Astrocyte (in vitro differentiated cells and primary cell): ENCODE data around the gene RBM19. TPM values are rescaled to one million over a fixed set of nuclear protein-coding genes. Genes with fewer than 3 reads are reported as not detected.

Experiments
- DNase-seq: peaks from one replicate; pipeline ENCODE4 v3.0.0-alpha.2; 2010; ENCODE audit warnings: low read depth
- FAIRE-seq: peaks from 2 replicates; lab custom pipeline; 2011; peaks lifted over from hg19 to GRCh38; lab: Jason Lieb, UNC
- H2AFZ ChIP-seq: 2 replicates; pipeline ENCODE4 v1.6.0; 2012; ENCODE audit warnings: low read depth, low read length, inconsistent platforms
- H3K27ac ChIP-seq: 2 replicates; pipeline ENCODE4 v1.5.1; 2011; ENCODE audit warnings: low read depth, low read length, inconsistent platforms
- H3K27me3 ChIP-seq: 2 replicates; pipeline ENCODE4 v1.6.0; 2011; ENCODE audit warnings: low read length, inconsistent platforms; ENCODE audit not compliant: insufficient read depth
- H3K36me3 ChIP-seq: 2 replicates; pipeline ENCODE4 v1.5.1; 2011; ENCODE audit warnings: low read length, inconsistent platforms; ENCODE audit not compliant: insufficient read depth
- H3K4me1 ChIP-seq: 2 replicates; pipeline ENCODE4 v1.5.1; 2011; ENCODE audit warnings: low read length, inconsistent platforms; ENCODE audit not compliant: insufficient read depth
- H3K4me2 ChIP-seq: 2 replicates; pipeline ENCODE4 v1.6.0; 2012; ENCODE audit warnings: low read length, inconsistent platforms
- H3K4me3 ChIP-seq: 2 replicates; pipeline ENCODE4 v1.5.1; 2011; ENCODE audit warnings: low read depth, mild to moderate bottlenecking, low read length, inconsistent platforms; ENCODE audit not compliant: insufficient read depth
- H3K79me2 ChIP-seq: 2 replicates; pipeline ENCODE4 v1.6.0; 2012; ENCODE audit warnings: mild to moderate bottlenecking, low read length, inconsistent platforms; ENCODE audit not compliant: insufficient read depth
- H3K9ac ChIP-seq: 2 replicates; pipeline ENCODE4 v1.6.0; 2012; ENCODE audit warnings: mild to moderate bottlenecking, low read length, inconsistent platforms
- H3K9me3 ChIP-seq: 2 replicates; pipeline ENCODE4 v1.5.1; 2012; ENCODE audit warnings: low read depth, mild to moderate bottlenecking, low read length, inconsistent platforms; ENCODE audit not compliant: insufficient read depth
- H4K20me1 ChIP-seq: 2 replicates; pipeline ENCODE4 v1.6.0; 2012; ENCODE audit warnings: low read length, inconsistent platforms; ENCODE audit not compliant: insufficient read depth
- H3K27ac Mint-ChIP-seq: one replicate; pipeline ENCODE4 v1.8.0; 2021; ENCODE audit warnings: mild to moderate bottlenecking, mixed read lengths; ENCODE audit not compliant: unreplicated experiment
- H3K27me3 Mint-ChIP-seq: one replicate; pipeline ENCODE4 v1.8.0; 2021; ENCODE audit warnings: low read depth, mixed read lengths; ENCODE audit not compliant: unreplicated experiment
- H3K36me3 Mint-ChIP-seq: one replicate; pipeline ENCODE4 v1.8.0; 2021; ENCODE audit warnings: low read depth, mixed read lengths; ENCODE audit not compliant: unreplicated experiment
- H3K4me1 Mint-ChIP-seq: one replicate; pipeline ENCODE4 v1.8.0; 2021; ENCODE audit warnings: low read depth, mixed read lengths; ENCODE audit not compliant: unreplicated experiment
- H3K4me3 Mint-ChIP-seq: one replicate; pipeline ENCODE4 v1.8.0; 2021; ENCODE audit warnings: mild to moderate bottlenecking, moderate library complexity, mixed read lengths; ENCODE audit not compliant: unreplicated experiment
- H3K9me3 Mint-ChIP-seq: one replicate; pipeline ENCODE4 v1.8.0; 2021; ENCODE audit warnings: mild to moderate bottlenecking, mixed read lengths; ENCODE audit not compliant: unreplicated experiment
- EZH2 ChIP-seq: IDR thresholded peaks from 2 replicates; pipeline ENCODE4 v1.6.1; 2012; ENCODE audit warnings: mild to moderate bottlenecking, low read length, inconsistent platforms; ENCODE audit not compliant: insufficient read depth
- total RNA-seq: library from RNA; stranded (reverse); gene quantifications from 2 replicates; pipeline ENCODE4 v1.2.1, GENCODE V29; 2021
- TF ChIP-seq, protein P1 (sequence below): IDR thresholded peaks from 2 replicates; pipeline ENCODE4 v1.5.1; 2011; ENCODE audit warnings: low read depth, mild to moderate bottlenecking, inconsistent platforms, low read length, moderate library complexity; ENCODE audit not compliant: insufficient read depth

The RBM19 gene
- total RNA-seq, 1 donor from 2014 or later, result 32.3 TPM

DNA sequence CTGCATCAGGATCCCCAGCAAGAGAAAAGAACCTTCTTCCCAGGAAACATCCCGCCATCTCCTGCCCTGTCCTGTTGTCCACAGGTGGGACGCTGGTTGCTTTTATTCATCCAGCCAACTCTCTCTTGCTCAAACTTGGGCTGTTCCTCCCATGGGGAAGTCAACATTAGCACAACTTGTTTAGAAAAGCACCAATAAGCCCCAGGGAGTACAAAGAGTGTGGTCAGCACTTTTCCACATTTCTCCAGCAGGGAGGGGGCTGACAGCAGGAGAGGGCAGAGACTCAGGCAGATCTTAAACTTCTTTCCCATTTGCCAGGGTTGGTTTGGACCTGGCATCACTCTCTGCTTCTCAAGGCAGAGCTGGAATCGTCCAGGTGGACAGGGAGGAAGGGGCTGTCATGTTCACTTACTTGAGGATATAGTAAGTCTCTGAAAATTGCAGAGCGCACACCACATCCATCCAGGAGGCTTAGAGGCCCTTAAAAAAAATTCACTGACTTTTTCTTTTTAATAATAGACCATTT, 74.9 kb downstream of the RBM19 start:
- no peak overlapping the region for H2AFZ ChIP-seq
- H3K4me1 ChIP-seq, result peaks cover 13% of the 10 kb centered on the region
- Mint-ChIP-seq H3K27me3 (no peaks in the 10 kb centered on the region), H3K36me3 (peaks cover 6% of the 10 kb centered on the region), H3K9me3 (no peaks in the 10 kb centered on the region), H3K4me1 (peaks cover 37% of the 10 kb centered on the region), H3K27ac (no peak overlapping the region), H3K4me3 (no peak overlapping the region)
- no peak overlapping the region for H3K4me2 ChIP-seq
- H3K9me3 ChIP-seq, result no peaks in the 10 kb centered on the region
- no peak overlapping the region for H3K27ac ChIP-seq
- H3K36me3 ChIP-seq, result no peaks in the 10 kb centered on the region
- H3K79me2 ChIP-seq, result no peaks in the 10 kb centered on the region
- H3K4me3 ChIP-seq, result no peak overlapping the region
- TF ChIP-seq, protein P1, sequence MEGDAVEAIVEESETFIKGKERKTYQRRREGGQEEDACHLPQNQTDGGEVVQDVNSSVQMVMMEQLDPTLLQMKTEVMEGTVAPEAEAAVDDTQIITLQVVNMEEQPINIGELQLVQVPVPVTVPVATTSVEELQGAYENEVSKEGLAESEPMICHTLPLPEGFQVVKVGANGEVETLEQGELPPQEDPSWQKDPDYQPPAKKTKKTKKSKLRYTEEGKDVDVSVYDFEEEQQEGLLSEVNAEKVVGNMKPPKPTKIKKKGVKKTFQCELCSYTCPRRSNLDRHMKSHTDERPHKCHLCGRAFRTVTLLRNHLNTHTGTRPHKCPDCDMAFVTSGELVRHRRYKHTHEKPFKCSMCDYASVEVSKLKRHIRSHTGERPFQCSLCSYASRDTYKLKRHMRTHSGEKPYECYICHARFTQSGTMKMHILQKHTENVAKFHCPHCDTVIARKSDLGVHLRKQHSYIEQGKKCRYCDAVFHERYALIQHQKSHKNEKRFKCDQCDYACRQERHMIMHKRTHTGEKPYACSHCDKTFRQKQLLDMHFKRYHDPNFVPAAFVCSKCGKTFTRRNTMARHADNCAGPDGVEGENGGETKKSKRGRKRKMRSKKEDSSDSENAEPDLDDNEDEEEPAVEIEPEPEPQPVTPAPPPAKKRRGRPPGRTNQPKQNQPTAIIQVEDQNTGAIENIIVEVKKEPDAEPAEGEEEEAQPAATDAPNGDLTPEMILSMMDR, result no peak
- no peak for TF ChIP-seq EZH2
- H4K20me1 ChIP-seq, result peaks cover 27% of the 10 kb centered on the region
- no peak overlapping the region for H3K9ac ChIP-seq
- no peaks in the 10 kb centered on the region for H3K27me3 ChIP-seq
- no peak for FAIRE-seq
- DNase-seq, result no peak

DNA sequence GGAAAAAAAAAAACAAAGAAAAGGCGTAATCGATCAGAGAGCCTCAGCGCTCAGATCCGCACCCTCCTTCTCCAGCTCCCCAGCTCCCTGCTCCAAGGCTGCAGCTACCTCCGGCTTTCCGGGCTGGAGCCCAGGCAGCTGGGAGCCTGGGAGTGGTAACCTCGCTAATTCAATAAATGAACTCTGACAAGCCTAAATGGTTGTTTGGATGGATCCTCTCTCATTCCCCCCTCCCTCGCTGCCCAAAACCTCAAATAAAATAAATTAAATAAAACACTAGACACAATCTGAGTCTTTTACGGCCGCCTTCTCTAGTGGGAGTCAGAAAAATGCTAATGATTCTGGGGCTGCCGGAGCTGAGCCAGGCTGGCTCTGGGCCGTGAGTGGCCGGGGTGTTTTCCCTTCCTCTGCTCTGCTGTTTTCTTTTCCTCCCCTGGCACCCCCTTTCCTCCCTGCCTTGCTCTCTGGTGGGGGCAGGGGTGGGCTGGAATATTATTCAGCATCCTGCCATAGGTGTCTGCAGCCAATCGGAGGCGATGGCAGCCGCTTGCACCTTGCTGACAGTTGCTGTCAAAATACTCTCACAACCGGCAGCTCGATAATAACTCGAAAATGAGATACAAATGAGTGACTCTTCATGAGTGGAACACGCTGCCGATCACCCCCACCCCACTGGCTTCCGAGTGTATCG, 76.1 kb downstream of the RBM19 start:
- H3K9me3 ChIP-seq, result no peaks in the 10 kb centered on the region
- peak overlapping the region; percentile 44 for H3K4me2 ChIP-seq
- H3K27me3 ChIP-seq, result no peaks in the 10 kb centered on the region
- H3K27ac Mint-ChIP-seq, result no peak overlapping the region
- H3K27ac ChIP-seq, result no peak overlapping the region
- no peak overlapping the region for H2AFZ ChIP-seq
- H3K36me3 ChIP-seq, result no peaks in the 10 kb centered on the region
- H3K4me3 ChIP-seq, result no peak overlapping the region
- DNase-seq (no peak), FAIRE-seq (no peak)
- H3K9me3 Mint-ChIP-seq, result peaks cover 1% of the 10 kb centered on the region
- no peaks in the 10 kb centered on the region for H3K27me3 Mint-ChIP-seq
- no peak overlapping the region for H3K4me3 Mint-ChIP-seq
- no peak overlapping the region for H3K9ac ChIP-seq
- H3K4me1 ChIP-seq, result peaks cover 13% of the 10 kb centered on the region
- H3K36me3 Mint-ChIP-seq, result peaks cover 10% of the 10 kb centered on the region
- H4K20me1 ChIP-seq, result peaks cover 27% of the 10 kb centered on the region
- H3K4me1 Mint-ChIP-seq, result peaks cover 37% of the 10 kb centered on the region
- H3K79me2 ChIP-seq, result no peaks in the 10 kb centered on the region
- TF ChIP-seq EZH2, result no peak
- TF ChIP-seq, protein P1, result no peak

DNA sequence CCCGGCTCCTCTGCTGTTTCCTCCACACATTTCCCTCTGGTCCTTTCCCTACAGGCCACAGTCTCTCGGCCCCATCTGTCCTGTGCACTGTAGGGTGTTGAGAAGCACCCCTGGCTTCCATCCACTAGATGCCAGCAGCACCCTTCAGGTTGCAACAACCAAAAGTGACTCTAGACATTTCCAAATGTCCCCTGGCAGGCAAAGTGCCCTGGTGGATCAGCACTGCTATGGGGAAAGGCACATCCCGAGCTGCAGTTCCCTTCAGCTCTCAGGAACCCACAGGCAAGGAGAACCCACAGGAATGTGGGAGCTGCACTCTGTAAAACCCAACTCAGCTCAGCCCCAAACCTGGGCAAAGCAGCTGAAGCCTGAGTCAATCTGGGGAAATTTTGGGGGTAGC, 77.0 kb downstream of the RBM19 start:
- no peak overlapping the region for H3K27ac ChIP-seq

More for the DNA sequence above, 77.0 kb downstream of the RBM19 start:
- Mint-ChIP-seq H3K4me3 (no peak overlapping the region), H3K27ac (peak overlapping the region; percentile 75), H3K9me3 (peaks cover 3% of the 10 kb centered on the region), H3K27me3 (no peaks in the 10 kb centered on the region), H3K4me1 (peaks cover 37% of the 10 kb centered on the region), H3K36me3 (peaks cover 15% of the 10 kb centered on the region)
- TF ChIP-seq, protein P1, result no peak
- no peak for TF ChIP-seq EZH2
- H3K36me3 ChIP-seq, result no peaks in the 10 kb centered on the region
- no peaks in the 10 kb centered on the region for H3K79me2 ChIP-seq
- H3K4me1 ChIP-seq, result peaks cover 13% of the 10 kb centered on the region
- H3K9ac ChIP-seq, result no peak overlapping the region
- no peaks in the 10 kb centered on the region for H3K27me3 ChIP-seq
- peak; percentile 46 for DNase-seq
- H3K4me2 ChIP-seq, result peak overlapping the region; percentile 44
- peaks cover 27% of the 10 kb centered on the region for H4K20me1 ChIP-seq
- H2AFZ ChIP-seq, result no peak overlapping the region
- FAIRE-seq, result no peak
- peaks cover 4% of the 10 kb centered on the region for H3K9me3 ChIP-seq
- no peak overlapping the region for H3K4me3 ChIP-seq
